OCI-LY3 (cell line): ENCODE results near the gene IZUMO1.

Experiments
- H2AFZ ChIP-seq: fragments of 200-600, 300-600 bp; shearing (Covaris generic); 2 replicates; pipeline ENCODE4 v1.6.0; 2014; ENCODE audit warnings: antibody characterized with exemption, low read depth, low read length
- H3K27ac ChIP-seq: fragments of 200-600, 300-600 bp; sonication (generic); 2 replicates; pipeline ENCODE4 v1.5.1; 2014; ENCODE audit warnings: mild to moderate bottlenecking, low read length, moderate library complexity, mixed read lengths
- H3K27me3 ChIP-seq: fragments of 200-600, 300-600 bp; sonication (generic); 2 replicates; pipeline ENCODE4 v1.6.1; 2014; ENCODE audit warnings: low read depth, low read length, mixed read lengths
- H3K36me3 ChIP-seq: fragments of 200-600, 300-600 bp; sonication (generic); replicated peaks from 2 replicates; pipeline ENCODE3; 2014; ENCODE audit warnings: low read depth, low read length, mixed read lengths
- H3K4me1 ChIP-seq: fragments of 300-600, 200-600 bp; sonication (generic); 2 replicates; pipeline ENCODE4 v1.6.1; 2014; ENCODE audit warnings: low read length, mixed read lengths
- H3K4me2 ChIP-seq: fragments of 200-600, 300-600 bp; sonication (generic); 2 replicates; pipeline ENCODE4 v1.6.1; 2014; ENCODE audit warnings: low read length, mixed read lengths
- H3K4me3 ChIP-seq: fragments of 300-600, 200-600 bp; sonication (generic); 2 replicates; pipeline ENCODE4 v1.5.1; 2014; ENCODE audit warnings: antibody characterized with exemption, mild to moderate bottlenecking, low read length, moderate library complexity
- H3K79me2 ChIP-seq: fragments of 300-600, 200-600 bp; shearing (Covaris generic); 2 replicates; pipeline ENCODE4 v1.6.1; 2014; ENCODE audit warnings: mild to moderate bottlenecking, low read length, mixed read lengths
- H3K9ac ChIP-seq: fragments of 300-600, 200-600 bp; shearing (Covaris generic); 2 replicates; pipeline ENCODE4 v1.6.0; 2014; ENCODE audit warnings: mild to moderate bottlenecking, low read length, moderate library complexity
- H3K9me3 ChIP-seq: fragments of 200-600, 300-600 bp; shearing (Covaris generic); 2 replicates; pipeline ENCODE4 v1.6.1; 2014; ENCODE audit warnings: low read length, mixed read lengths; ENCODE audit not compliant: insufficient read depth
- H4K20me1 ChIP-seq: fragments of 200-600, 300-600 bp; sonication (generic); 2 replicates; pipeline ENCODE4 v1.6.1; 2016; ENCODE audit warnings: low read length, mixed read lengths; ENCODE audit not compliant: insufficient read depth
- EZH2phosphoT487 ChIP-seq: fragments of 200-600 bp; shearing (Covaris generic); IDR thresholded peaks from 2 replicates; pipeline ENCODE4 v1.6.1; 2018; ENCODE audit warnings: antibody characterized with exemption, mixed run types, low read depth
- TF ChIP-seq, protein P1 (sequence below): fragments of 200-600, 300-600 bp; sonication (generic); IDR thresholded peaks from 2 replicates; pipeline ENCODE4 v1.5.1; 2014; ENCODE audit warnings: antibody characterized with exemption, low read length, low read depth

Gene IZUMO1

DNA sequence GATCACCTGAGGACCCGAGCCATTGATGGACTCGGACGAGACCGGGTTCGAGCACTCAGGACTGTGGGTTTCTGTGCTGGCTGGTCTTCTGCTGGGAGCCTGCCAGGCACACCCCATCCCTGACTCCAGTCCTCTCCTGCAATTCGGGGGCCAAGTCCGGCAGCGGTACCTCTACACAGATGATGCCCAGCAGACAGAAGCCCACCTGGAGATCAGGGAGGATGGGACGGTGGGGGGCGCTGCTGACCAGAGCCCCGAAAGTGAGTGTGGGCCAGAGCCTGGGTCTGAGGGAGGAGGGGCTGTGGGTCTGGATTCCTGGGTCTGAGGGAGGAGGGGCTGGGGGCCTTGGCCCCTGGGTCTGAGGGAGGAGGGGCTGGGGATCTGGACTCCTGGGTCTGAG is 9.5 kb upstream of the IZUMO1 start:
- TF ChIP-seq, protein P1, sequence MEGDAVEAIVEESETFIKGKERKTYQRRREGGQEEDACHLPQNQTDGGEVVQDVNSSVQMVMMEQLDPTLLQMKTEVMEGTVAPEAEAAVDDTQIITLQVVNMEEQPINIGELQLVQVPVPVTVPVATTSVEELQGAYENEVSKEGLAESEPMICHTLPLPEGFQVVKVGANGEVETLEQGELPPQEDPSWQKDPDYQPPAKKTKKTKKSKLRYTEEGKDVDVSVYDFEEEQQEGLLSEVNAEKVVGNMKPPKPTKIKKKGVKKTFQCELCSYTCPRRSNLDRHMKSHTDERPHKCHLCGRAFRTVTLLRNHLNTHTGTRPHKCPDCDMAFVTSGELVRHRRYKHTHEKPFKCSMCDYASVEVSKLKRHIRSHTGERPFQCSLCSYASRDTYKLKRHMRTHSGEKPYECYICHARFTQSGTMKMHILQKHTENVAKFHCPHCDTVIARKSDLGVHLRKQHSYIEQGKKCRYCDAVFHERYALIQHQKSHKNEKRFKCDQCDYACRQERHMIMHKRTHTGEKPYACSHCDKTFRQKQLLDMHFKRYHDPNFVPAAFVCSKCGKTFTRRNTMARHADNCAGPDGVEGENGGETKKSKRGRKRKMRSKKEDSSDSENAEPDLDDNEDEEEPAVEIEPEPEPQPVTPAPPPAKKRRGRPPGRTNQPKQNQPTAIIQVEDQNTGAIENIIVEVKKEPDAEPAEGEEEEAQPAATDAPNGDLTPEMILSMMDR: no peak
- TF ChIP-seq EZH2phosphoT487: no peak
- Histone ChIP-seq H3K9ac (no peak overlapping the region), H4K20me1 (no peaks in the 10 kb centered on the region), H3K79me2 (no peaks in the 10 kb centered on the region), H3K4me3 (no peak overlapping the region), H3K36me3 (no peaks in the 10 kb centered on the region), H3K4me1 (peaks cover 8% of the 10 kb centered on the region; the same call in 1 of the 2 replicates), H3K27ac (no peak overlapping the region), H3K9me3 (no peaks in the 10 kb centered on the region), H3K27me3 (peaks cover 6% of the 10 kb centered on the region), H3K4me2 (no peak overlapping the region), H2AFZ (no peak overlapping the region)

DNA sequence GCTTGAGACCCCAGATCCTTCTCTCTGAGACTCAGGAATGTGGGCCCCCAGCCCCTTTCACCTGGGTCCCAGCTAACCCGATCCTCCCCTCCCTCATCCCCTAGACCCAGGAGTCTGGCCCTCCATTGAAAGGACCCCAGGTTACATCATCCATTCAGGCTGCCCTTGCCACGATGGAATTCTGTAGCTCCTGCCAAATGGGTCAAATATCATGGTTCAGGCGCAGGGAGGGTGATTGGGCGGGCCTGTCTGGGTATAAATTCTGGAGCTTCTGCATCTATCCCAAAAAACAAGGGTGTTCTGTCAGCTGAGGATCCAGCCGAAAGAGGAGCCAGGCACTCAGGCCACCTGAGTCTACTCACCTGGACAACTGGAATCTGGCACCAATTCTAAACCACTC is 9.1 kb upstream of the IZUMO1 start:
- H3K27ac ChIP-seq: no peak overlapping the region
- H3K4me3 ChIP-seq: no peak overlapping the region
- no peak overlapping the region for H2AFZ ChIP-seq
- no peaks in the 10 kb centered on the region for H3K9me3 ChIP-seq
- H3K9ac ChIP-seq: no peak overlapping the region
- H3K36me3 ChIP-seq: no peaks in the 10 kb centered on the region
- H3K27me3 ChIP-seq: peaks cover 4% of the 10 kb centered on the region
- H3K79me2 ChIP-seq: no peaks in the 10 kb centered on the region
- no peak for TF ChIP-seq EZH2phosphoT487
- TF ChIP-seq, protein P1: no peak
- peaks cover 8% of the 10 kb centered on the region; the same call in 1 of the 2 replicates for H3K4me1 ChIP-seq
- no peaks in the 10 kb centered on the region for H4K20me1 ChIP-seq
- H3K4me2 ChIP-seq: no peak overlapping the region

DNA sequence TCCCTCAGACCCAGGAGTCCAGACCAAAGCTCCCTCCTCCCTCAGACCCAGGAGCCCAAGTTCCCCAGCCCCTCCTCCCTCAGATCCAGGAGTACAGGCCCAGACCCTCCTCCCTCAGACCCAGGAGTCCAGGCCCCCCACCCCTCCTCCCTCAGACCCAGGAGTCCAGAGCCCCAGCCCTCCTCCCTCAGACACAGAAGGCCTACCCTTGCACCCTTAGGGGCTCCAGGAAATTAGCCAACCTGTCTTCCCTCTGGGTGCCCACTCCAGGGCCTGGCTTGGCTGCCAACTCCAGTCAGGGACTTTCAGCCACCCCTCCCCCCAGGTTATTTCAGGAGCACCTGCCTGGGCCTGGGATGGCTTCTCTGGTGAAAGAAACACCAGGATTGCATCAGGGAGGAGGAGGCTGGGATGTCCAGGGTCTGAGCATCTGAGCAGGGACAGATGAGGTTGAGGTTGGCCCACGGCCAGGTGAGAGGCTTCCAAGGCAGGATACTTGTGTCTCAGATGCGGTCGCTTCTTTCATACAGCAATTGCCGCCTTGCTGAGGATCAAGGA is 8.5 kb upstream of the IZUMO1 start, which contains the start of gene FGF21:
FGF21 (plus strand) TSS at position 441 of the 558 bp plus-strand sequence. CDS start 713 bp downstream, outside the sequence.
- no peak within 1 kb of the TSS for H3K4me2 ChIP-seq
- no peaks in the 10 kb centered on the region for H3K9me3 ChIP-seq
- H3K27me3 ChIP-seq: no peaks in the 10 kb centered on the region
- H3K9ac ChIP-seq: no peak within 1 kb of the TSS
- H3K79me2 ChIP-seq: no peaks in the 10 kb centered on the region
- no peaks in the 10 kb centered on the region for H4K20me1 ChIP-seq
- no peak within 1 kb of the TSS for H3K27ac ChIP-seq
- no peaks in the 10 kb centered on the region for H3K36me3 ChIP-seq
- H3K4me1 ChIP-seq: peaks cover 4% of the 10 kb centered on the region; the same call in 1 of the 2 replicates
- H3K4me3 ChIP-seq: no peak within 1 kb of the TSS
- no peak within 1 kb of the TSS for H2AFZ ChIP-seq
- no peak for TF ChIP-seq EZH2phosphoT487
- TF ChIP-seq, protein P1: no peak

DNA sequence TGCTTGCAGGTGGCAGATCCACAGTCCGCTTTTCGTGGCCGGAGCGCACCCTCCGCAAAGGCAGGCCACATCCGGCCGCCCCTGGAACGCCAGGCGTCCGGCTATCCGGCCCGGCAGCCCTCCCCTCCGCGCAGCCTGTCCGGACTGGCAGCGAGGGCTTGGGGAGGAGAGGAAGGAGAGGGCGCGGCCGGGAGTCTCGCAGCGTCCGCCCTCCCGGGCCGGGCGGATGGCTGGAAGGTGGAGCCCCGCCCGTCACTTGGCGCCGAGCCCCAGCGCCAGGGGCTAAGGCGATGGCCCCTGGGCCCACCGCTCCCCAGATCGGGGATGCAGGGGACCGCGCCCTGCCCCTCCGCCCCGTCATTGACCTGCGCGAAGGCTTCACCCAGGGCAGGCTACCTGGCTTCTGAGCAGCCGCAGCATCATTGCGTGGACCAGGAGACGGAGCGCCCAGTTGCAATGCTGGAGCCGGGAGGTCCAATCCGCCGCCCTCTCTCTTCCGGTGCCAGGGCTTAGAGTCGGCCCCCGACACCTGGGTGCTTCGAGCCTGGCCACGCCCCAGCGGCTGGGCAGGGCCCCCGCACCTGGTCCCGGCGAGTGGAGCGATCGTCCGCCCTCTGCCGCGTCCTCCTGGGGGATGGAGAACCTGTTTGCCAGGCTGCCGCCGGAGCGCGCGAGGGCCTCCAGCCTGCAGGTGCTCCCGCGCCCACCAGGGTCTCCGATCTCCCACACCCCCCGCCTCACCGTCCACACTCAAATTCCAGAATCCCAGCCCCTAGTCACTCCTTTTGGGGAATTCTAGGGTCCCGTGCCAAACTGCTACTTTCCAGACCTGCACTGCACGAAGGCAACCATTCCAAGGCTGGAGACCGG is 6.0 kb upstream of the IZUMO1 start, which contains the start of gene FUT1:
FUT1 (minus strand) TSS at position 146 of the 870 bp plus-strand sequence. CDS start 1,360 bp downstream, outside the sequence.
- no peak within 1 kb of the TSS for H3K4me2 ChIP-seq
- peaks cover 4% of the 10 kb centered on the region; the same call in 1 of the 2 replicates for H3K4me1 ChIP-seq
- H3K36me3 ChIP-seq: no peaks in the 10 kb centered on the region
- H2AFZ ChIP-seq: no peak within 1 kb of the TSS
- H3K27ac ChIP-seq: no peak within 1 kb of the TSS
- no peak within 1 kb of the TSS for H3K9ac ChIP-seq
- no peaks in the 10 kb centered on the region for H3K79me2 ChIP-seq
- no peaks in the 10 kb centered on the region for H3K27me3 ChIP-seq
- TF ChIP-seq, protein P1: no peak
- TF ChIP-seq EZH2phosphoT487: no peak
- H3K9me3 ChIP-seq: no peaks in the 10 kb centered on the region
- H3K4me3 ChIP-seq: no peak within 1 kb of the TSS
- H4K20me1 ChIP-seq: no peaks in the 10 kb centered on the region
